Body of pancreas (tissue), 4 donors: ENCODE measurements around the gene TIMP2. TPM values are rescaled to one million over a fixed set of nuclear protein-coding genes. Genes with fewer than 3 reads are reported as not detected.
A peak's percentile ranks its signal among the peaks of the same experiment; 100 is the strongest.
"Not testable (repeated sequence)": the region's sequence is repeated elsewhere in the genome, so short reads cannot be mapped to it uniquely, and the experiment has no call there.

Experiments
- ATAC-seq: fragments of 150-250 bp; one replicate; pipeline ENCODE4 v1.9.1; 2016
- DNase-seq, 4 donors: peaks; one replicate each; pipeline ENCODE4 v3.0.0-alpha.2; 2019
- H3K27ac ChIP-seq, 4 donors: fragments of 200-600 bp; sonication (generic); 1 replicate in 3 of 4; 2 replicates in 1 of 4; pipeline versions ENCODE4 v1.5.1 to v1.6.1; 2016 to 2019; ENCODE audit warnings: mild to moderate bottlenecking in 1 of 4, mixed read lengths in 1 of 4, moderate library complexity in 1 of 4
- H3K27me3 ChIP-seq, 2 donors: fragments of 200-600 bp; sonication (generic); one replicate each; pipeline ENCODE4 v1.6.0; 2016; ENCODE audit warnings: mild to moderate bottlenecking in 1 of 2
- H3K36me3 ChIP-seq, 2 donors: fragments of 200-600 bp; sonication (generic); replicated peaks in 1 of 2; 2 replicates each; pipeline ENCODE4 v1.5.1; 2016; ENCODE audit warnings: low read depth in 2 of 2; ENCODE audit not compliant: insufficient read depth in 1 of 2
- H3K4me1 ChIP-seq: fragments of 200-600 bp; sonication (generic); one replicate; pipeline ENCODE4 v1.6.0; 2016
- H3K4me3 ChIP-seq, 2 donors: fragments of 200-600 bp; sonication (generic); 1 replicate in 1 of 2; 2 replicates in 1 of 2; pipeline ENCODE4 v1.5.1; 2016 to 2019
- H3K9me3 ChIP-seq, 3 donors: fragments of 200-600 bp; sonication (generic); 1 replicate in 2 of 3; 2 replicates in 1 of 3; pipeline ENCODE4 v1.5.1; 2016
- POLR2A ChIP-seq, 3 donors: fragments of 450-650 bp; IDR thresholded peaks; one replicate each; pipeline ENCODE4 v1.6.1; 2016; ENCODE audit warnings: antibody characterized with exemption in 3 of 3, mild to moderate bottlenecking in 2 of 3
- WGBS, 2 donors: methylation state at CpG; one replicate each; pipeline ENCODE4 v1.1.5; 2017; 5-methylcytosine and 5-hydroxymethylcytosine counted together
- intact Hi-C: fragments of 100-400 bp; cut with DNase I; formaldehyde crosslinking; loops from one replicate; pipeline ENCODE4 v1.15.1; 2023
- total RNA-seq, 2 donors: library from RNA; depleted of rRNA; stranded (reverse); fragments of >200 nt; gene quantifications; one replicate each; pipeline ENCODE4 v1.1.0, GENCODE V29; 2016
- TF ChIP-seq, protein P1 (sequence below), 7 experiments: fragments of 450-650 bp in 4 of 7; fragments of 200-600 bp in 3 of 7; sonication (generic) in 3 of 7; IDR thresholded peaks; one replicate each; pipeline ENCODE4 v1.5.1; 2016 to 2019; ENCODE audit warnings: antibody characterized with exemption in 7 of 7

Gene TIMP2
- total RNA-seq, 2 donors from 2014 or later: 50.1 to 53.7 TPM

GRCh38 chr17:78905541-78905940 lies 19.6 kb downstream of the TIMP2 start:
- ATAC-seq (no peak), DNase-seq (no peak)
- no peak overlapping the region for H3K27ac ChIP-seq
- TF ChIP-seq, protein P1, sequence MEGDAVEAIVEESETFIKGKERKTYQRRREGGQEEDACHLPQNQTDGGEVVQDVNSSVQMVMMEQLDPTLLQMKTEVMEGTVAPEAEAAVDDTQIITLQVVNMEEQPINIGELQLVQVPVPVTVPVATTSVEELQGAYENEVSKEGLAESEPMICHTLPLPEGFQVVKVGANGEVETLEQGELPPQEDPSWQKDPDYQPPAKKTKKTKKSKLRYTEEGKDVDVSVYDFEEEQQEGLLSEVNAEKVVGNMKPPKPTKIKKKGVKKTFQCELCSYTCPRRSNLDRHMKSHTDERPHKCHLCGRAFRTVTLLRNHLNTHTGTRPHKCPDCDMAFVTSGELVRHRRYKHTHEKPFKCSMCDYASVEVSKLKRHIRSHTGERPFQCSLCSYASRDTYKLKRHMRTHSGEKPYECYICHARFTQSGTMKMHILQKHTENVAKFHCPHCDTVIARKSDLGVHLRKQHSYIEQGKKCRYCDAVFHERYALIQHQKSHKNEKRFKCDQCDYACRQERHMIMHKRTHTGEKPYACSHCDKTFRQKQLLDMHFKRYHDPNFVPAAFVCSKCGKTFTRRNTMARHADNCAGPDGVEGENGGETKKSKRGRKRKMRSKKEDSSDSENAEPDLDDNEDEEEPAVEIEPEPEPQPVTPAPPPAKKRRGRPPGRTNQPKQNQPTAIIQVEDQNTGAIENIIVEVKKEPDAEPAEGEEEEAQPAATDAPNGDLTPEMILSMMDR (IDR thresholded peaks at IDR 0.05): no peak
- TF ChIP-seq POLR2A (IDR thresholded peaks at IDR 0.05): no peak
- intact Hi-C loops: no loop called here
- H3K36me3 ChIP-seq: no peaks in the 10 kb centered on the region
- no peaks in the 10 kb centered on the region for H3K9me3 ChIP-seq
- no peak overlapping the region for H3K4me3 ChIP-seq
- peaks cover 34% of the 10 kb centered on the region for H3K4me1 ChIP-seq
- WGBS, 2 donors: 90 to 95% methylated on average over 6 to 7 of the region's 7 CpGs
- H3K27me3 ChIP-seq: no peaks in the 10 kb centered on the region

GRCh38 chr17:78905116-78905515 lies 20.1 kb downstream of the TIMP2 start:
- H3K27me3 ChIP-seq: no peaks in the 10 kb centered on the region
- H3K36me3 ChIP-seq: no peaks in the 10 kb centered on the region
- TF ChIP-seq, protein P1 (IDR thresholded peaks at IDR 0.05): no peak
- TF ChIP-seq POLR2A (IDR thresholded peaks at IDR 0.05): no peak
- intact Hi-C loops: no loop called here
- no peak overlapping the region for H3K4me3 ChIP-seq
- DNase-seq: no peak
- no peaks in the 10 kb centered on the region for H3K9me3 ChIP-seq
- peaks cover 34% of the 10 kb centered on the region for H3K4me1 ChIP-seq
- WGBS, 2 donors: 84 to 87% methylated on average over 6 of the region's 6 CpGs
- no peak for ATAC-seq
- H3K27ac ChIP-seq: no peak overlapping the region

DNA sequence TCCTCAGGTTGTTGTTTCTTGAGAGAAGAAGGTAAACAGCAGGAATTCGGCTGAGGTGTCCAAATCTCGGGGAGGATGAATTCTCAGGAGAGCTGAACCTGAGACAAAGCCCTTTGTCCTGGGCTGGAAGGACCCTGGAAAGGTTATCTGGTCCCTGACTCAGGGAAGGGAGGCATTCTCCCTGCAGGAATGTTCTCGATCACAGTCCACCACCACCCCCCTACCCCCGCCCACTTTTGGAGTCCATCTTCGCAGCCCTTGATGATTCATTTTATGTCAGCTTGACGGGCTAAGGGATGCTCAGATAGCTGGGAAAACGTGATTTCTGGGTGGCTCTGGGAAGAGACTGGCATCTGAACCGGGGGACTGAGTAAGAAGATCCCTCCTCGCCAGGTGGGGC lies 20.8 kb downstream of the TIMP2 start:
- Histone ChIP-seq H3K4me3 (no peak overlapping the region), H3K27me3 (no peaks in the 10 kb centered on the region), H3K9me3 (no peaks in the 10 kb centered on the region), H3K27ac (no peak overlapping the region), H3K4me1 (peaks cover 35% of the 10 kb centered on the region), H3K36me3 (no peaks in the 10 kb centered on the region)
- TF ChIP-seq POLR2A (IDR thresholded peaks at IDR 0.05): no peak
- TF ChIP-seq, protein P1 (IDR thresholded peaks at IDR 0.05): no peak
- DNase-seq (no peak), ATAC-seq (no peak)
- intact Hi-C loops: no loop called here
- WGBS, 2 donors: 81 to 89% methylated on average over 8 to 9 of the region's 9 CpGs

- Histone ChIP-seq H3K27ac (peak within 1 kb of the TSS in 3 of 4 donors; percentile 7 to 49 (median 42)), H3K27me3 (no peaks in the 10 kb centered on the region)
These were observed 21.9 kb downstream of the TIMP2 start, which contains the start of gene CEP295NL for GRCh38 chr17:78903101-78903779. Gene CEP295NL, minus strand, starts transcription at chr17:78903201. Its CDS starts 1,373 bp downstream, at chr17:78901828.

GRCh38 chr17:78902231-78902630 lies 23.0 kb downstream of the TIMP2 start:
- H3K4me1 ChIP-seq: peaks cover 22% of the 10 kb centered on the region
- not testable (repeated sequence) for H3K27ac ChIP-seq

More at GRCh38 chr17:78903101-78903779, 21.9 kb downstream of the TIMP2 start, which contains the start of gene CEP295NL:
- WGBS, 2 donors: 69 to 70% methylated on average over 14 to 17 of the region's 17 CpGs
- Histone ChIP-seq H3K4me3 (no peak within 1 kb of the TSS), H3K36me3 (no peaks in the 10 kb centered on the region), H3K4me1 (peaks cover 31% of the 10 kb centered on the region), H3K9me3 (no peaks in the 10 kb centered on the region)
- TF ChIP-seq, protein P1 (IDR thresholded peaks at IDR 0.05): no peak
- DNase-seq (peak in 3 of 4 donors; percentile 60 to 73 (median 66)), ATAC-seq (peak; percentile 51)
- intact Hi-C loops: no loop called here

More at GRCh38 chr17:78902231-78902630, 23.0 kb downstream of the TIMP2 start:
- DNase-seq, H3K4me3 ChIP-seq, intact Hi-C loops, ATAC-seq, H3K36me3 ChIP-seq, H3K9me3 ChIP-seq, H3K27me3 ChIP-seq: not testable (repeated sequence)
- WGBS, 2 donors: 89 to 94% methylated on average over 7 to 8 of the region's 8 CpGs
